IMR-90 (cell line): Measurements from ENCODE around the gene KLK6. TPM values are rescaled to one million over a fixed set of nuclear protein-coding genes. Genes with fewer than 3 reads are reported as not detected.
A peak's percentile ranks its signal among the peaks of the same experiment; 100 is the strongest.

ENCODE experiments used
- ATAC-seq: fragments of 200-7000 bp; cut with Tn5 transposase; 2 replicates; pipeline ENCODE4 v1.9.1; 2020; ENCODE audit warnings: low read depth, mild to moderate bottlenecking, moderate library complexity
- BruUV-seq: library from RNA; stranded (reverse); fragments of 400-500 nt; replicated peaks from 2 replicates; lab custom pipeline; 2021; lab: Mats Ljungman, UMichigan
- CTCF ChIA-PET: fragments of 300-600 bp; formaldehyde crosslinking; extraction: SDS; loops from one replicate; lab custom pipeline; 2021; ENCODE audit warnings: antibody characterized with exemption; lab: Yijun Ruan, JAX
- POLR2A ChIA-PET: fragments of 300-600 bp; sonication (Branson Sonifier 250); formaldehyde crosslinking; loops from one replicate; lab custom pipeline; 2022; ENCODE audit warnings: antibody characterized with exemption; ENCODE audit not compliant: unreplicated experiment; lab: Charles Lee
- DNase-seq: peaks from one replicate; pipeline ENCODE4 v3.0.0; 2013
- H2AFZ ChIP-seq: replicated peaks from 2 replicates; pipeline ENCODE3; 2013; ENCODE audit warnings: low read length, mild to moderate bottlenecking; ENCODE audit not compliant: poor library complexity
- H2AK5ac ChIP-seq: 2 replicates; pipeline ENCODE4 v1.6.1; 2013; ENCODE audit warnings: low read depth, low read length, inconsistent platforms
- H2AK9ac ChIP-seq: replicated peaks from 2 replicates; pipeline ENCODE3; 2013; ENCODE audit warnings: mild to moderate bottlenecking, low read depth, low read length, moderate library complexity; ENCODE audit not compliant: poor library complexity
- H2BK120ac ChIP-seq: 2 replicates; pipeline ENCODE4 v1.6.1; 2013; ENCODE audit warnings: low read depth, low read length, inconsistent platforms
- H2BK15ac ChIP-seq: 3 replicates; pipeline ENCODE4 v1.6.1; 2013; ENCODE audit warnings: low read depth, low read length, inconsistent platforms
- H2BK20ac ChIP-seq: 2 replicates; pipeline ENCODE4 v1.6.1; 2013; ENCODE audit warnings: low read depth, mild to moderate bottlenecking, inconsistent platforms, low read length, moderate library complexity
- H2BK5ac ChIP-seq: 2 replicates; pipeline ENCODE4 v1.6.1; 2013; ENCODE audit warnings: mild to moderate bottlenecking, low read depth, low read length, inconsistent platforms; ENCODE audit not compliant: poor library complexity, severe bottlenecking
- H3K14ac ChIP-seq: replicated peaks from 2 replicates; pipeline ENCODE4 v1.6.1; 2013; ENCODE audit warnings: low read depth, low read length, inconsistent platforms
- H3K18ac ChIP-seq: 2 replicates; pipeline ENCODE4 v1.6.1; 2013; ENCODE audit warnings: low read depth, low read length, control low read depth
- H3K23ac ChIP-seq: 2 replicates; pipeline ENCODE4 v1.6.1; 2013; ENCODE audit warnings: low read depth, low read length, inconsistent platforms
- H3K27ac ChIP-seq: 2 replicates; pipeline ENCODE4 v1.5.1; 2013; ENCODE audit warnings: mild to moderate bottlenecking, control low read depth, low read length; ENCODE audit not compliant: insufficient read depth
- H3K27me3 ChIP-seq: 2 replicates; pipeline ENCODE4 v1.6.1; 2013; ENCODE audit warnings: low read length; ENCODE audit not compliant: control insufficient read depth, insufficient read depth
- H3K36me3 ChIP-seq: 2 replicates; pipeline ENCODE4 v1.6.1; 2013; ENCODE audit warnings: low read length, mixed read lengths; ENCODE audit not compliant: control insufficient read depth, insufficient read depth
- H3K4ac ChIP-seq: 2 replicates; pipeline ENCODE4 v1.6.1; 2013; ENCODE audit warnings: low read depth, low read length, inconsistent platforms
- H3K4me1 ChIP-seq: 2 replicates; pipeline ENCODE4 v1.6.1; 2013; ENCODE audit warnings: low read length, mixed read lengths; ENCODE audit not compliant: control insufficient read depth, insufficient read depth
- H3K4me2 ChIP-seq: 2 replicates; pipeline ENCODE4 v1.6.1; 2013; ENCODE audit warnings: low read depth, mild to moderate bottlenecking, control low read depth, low read length, moderate library complexity
- H3K4me3 ChIP-seq: 2 replicates; pipeline ENCODE4 v1.5.1; 2013; ENCODE audit warnings: low read depth, mild to moderate bottlenecking, control low read depth, low read length, moderate library complexity; ENCODE audit not compliant: insufficient read depth
- H3K56ac ChIP-seq: 2 replicates; pipeline ENCODE4 v1.6.1; 2013; ENCODE audit warnings: low read length, inconsistent platforms; ENCODE audit not compliant: insufficient read depth; ENCODE audit errors: extremely low read depth
- H3K79me1 ChIP-seq, 2 experiments: 2 replicates each; pipeline ENCODE4 v1.6.1; 2013; ENCODE audit warnings: low read length in 2 of 2, inconsistent platforms in 1 of 2, low read depth in 1 of 2
- H3K9ac ChIP-seq: 2 replicates; pipeline ENCODE4 v1.6.1; 2013; ENCODE audit warnings: low read depth, low read length, control low read depth
- H3K9me1 ChIP-seq: 2 replicates; pipeline ENCODE4 v1.6.1; 2013; ENCODE audit warnings: low read length, inconsistent platforms; ENCODE audit not compliant: insufficient read depth
- H3K9me3 ChIP-seq: 2 replicates; pipeline ENCODE4 v1.6.1; 2013; ENCODE audit warnings: low read length; ENCODE audit not compliant: control insufficient read depth, insufficient read depth
- H4K20me1 ChIP-seq: 2 replicates; pipeline ENCODE4 v1.6.1; 2013; ENCODE audit warnings: low read length, inconsistent platforms; ENCODE audit not compliant: insufficient read depth
- H4K5ac ChIP-seq: 2 replicates; pipeline ENCODE4 v1.6.1; 2013; ENCODE audit warnings: mild to moderate bottlenecking, low read depth, low read length, control low read depth
- H4K8ac ChIP-seq, 2 experiments: 2 replicates each; pipeline ENCODE4 v1.6.1; 2013; ENCODE audit warnings: low read depth in 2 of 2, low read length in 2 of 2, control low read depth in 1 of 2, inconsistent platforms in 1 of 2
- H4K91ac ChIP-seq: 2 replicates; pipeline ENCODE4 v1.6.1; 2013; ENCODE audit warnings: low read depth, low read length, inconsistent platforms; ENCODE audit not compliant: insufficient read depth
- BHLHE40 ChIP-seq: fragments of 150-350 bp; IDR thresholded peaks from 2 replicates; pipeline ENCODE4 v1.6.1; 2016; ENCODE audit warnings: mild to moderate bottlenecking, low read depth, low read length
- CEBPB ChIP-seq: IDR thresholded peaks from 2 replicates; pipeline ENCODE4 v1.6.1; 2012; ENCODE audit warnings: low read depth, low read length, improper control_type of control experiment
- CHD1 ChIP-seq: IDR thresholded peaks from 2 replicates; pipeline ENCODE4 v1.6.1; 2012; ENCODE audit warnings: low read depth, low read length, improper control_type of control experiment
- ELK1 ChIP-seq: fragments of 150-350 bp; IDR thresholded peaks from 2 replicates; pipeline ENCODE4 v1.6.1; 2016; ENCODE audit warnings: low read depth, mild to moderate bottlenecking, low read length, moderate library complexity, borderline replicate concordance
- FOS ChIP-seq: fragments of 150-350 bp; IDR thresholded peaks from 2 replicates; pipeline ENCODE4 v1.6.1; 2016; ENCODE audit warnings: low read depth, low read length
- MAFK ChIP-seq: IDR thresholded peaks from 2 replicates; pipeline ENCODE4 v1.6.1; 2012; ENCODE audit warnings: low read depth, low read length, improper control_type of control experiment
- MAZ ChIP-seq: IDR thresholded peaks from 2 replicates; pipeline ENCODE4 v1.6.1; 2012; ENCODE audit warnings: low read depth, mild to moderate bottlenecking, low read length, improper control_type of control experiment, moderate library complexity, borderline replicate concordance
- MXI1 ChIP-seq: IDR thresholded peaks from 2 replicates; pipeline ENCODE4 v1.6.1; 2012; ENCODE audit warnings: low read depth, mild to moderate bottlenecking, low read length, moderate library complexity, borderline replicate concordance
- NFE2L2 ChIP-seq: fragments of 150-350 bp; IDR thresholded peaks from 2 replicates; pipeline ENCODE4 v1.6.1; 2016; ENCODE audit warnings: low read depth, mild to moderate bottlenecking, low read length
- POLR2A ChIP-seq: IDR thresholded peaks from 2 replicates; pipeline ENCODE4 v1.6.1; 2012; ENCODE audit warnings: mild to moderate bottlenecking, low read depth, low read length
- RAD21 ChIP-seq: IDR thresholded peaks from 2 replicates; pipeline ENCODE4 v1.6.1; 2012; ENCODE audit warnings: low read length, improper control_type of control experiment
- RCOR1 ChIP-seq: IDR thresholded peaks from 2 replicates; pipeline ENCODE4 v1.6.1; 2012; ENCODE audit warnings: mild to moderate bottlenecking, low read length, improper control_type of control experiment; ENCODE audit not compliant: insufficient replicate concordance
- RFX5 ChIP-seq: IDR thresholded peaks from 2 replicates; pipeline ENCODE4 v1.8.0; 2012; ENCODE audit warnings: low read depth, mild to moderate bottlenecking, low read length, moderate library complexity
- SMC3 ChIP-seq: fragments of 150-350 bp; IDR thresholded peaks from 2 replicates; pipeline ENCODE4 v1.6.1; 2016; ENCODE audit warnings: low read depth, mild to moderate bottlenecking, antibody characterized with exemption, low read length, moderate library complexity
- WGBS, 2 experiments: methylation state at CpG; one replicate each; pipeline versions ENCODE4 v1.1.5 to v1.1.7; 2013; ENCODE audit warnings: missing lambda C conversion rate in 2 of 2; ENCODE audit not compliant: insufficient read length in 1 of 2; ENCODE audit errors: extremely low coverage in 2 of 2; 5-methylcytosine and 5-hydroxymethylcytosine counted together
- dilution Hi-C: fragments of 300-500 bp; cut with HindIII; formaldehyde crosslinking; loops from one replicate; pipeline ENCODE4 v1.14.3; 2018; ENCODE audit warnings: low sequenced_read_pairs; ENCODE audit not compliant: unreplicated experiment
- in situ Hi-C: fragments of 300-500 bp; cut with MboI; formaldehyde crosslinking; loops from 3 replicates; pipeline ENCODE4 v1.14.3; 2019; ENCODE audit warnings: low sequenced_read_pairs, inconsistent platforms, mixed read lengths
- intact Hi-C: fragments of 100-400 bp; cut with micrococcal nuclease; formaldehyde crosslinking; loops from 2 replicates; pipeline ENCODE4 v1.10.0; 2022
- polyA plus RNA-seq, 3 experiments: library from polyadenylated mRNA; depleted of rRNA; stranded (reverse); fragments of >200 nt; gene quantifications; 2 replicates each; pipeline ENCODE4 v1.2.3, GENCODE V29; 2012; ENCODE audit warnings: low replicate concordance in 1 of 3
- total RNA-seq: library from RNA; depleted of rRNA; stranded (reverse); fragments of >200 nt; gene quantifications from 2 replicates; pipeline ENCODE4 v1.2.3, GENCODE V29; 2012
- TF ChIP-seq, protein P1 (sequence below): fragments of 150-350 bp; IDR thresholded peaks from 2 replicates; pipeline ENCODE4 v1.6.1; 2017; ENCODE audit warnings: mild to moderate bottlenecking, antibody characterized with exemption, low read length, low read depth

The KLK6 gene
- total and polyA plus RNA-seq, 2 of the 4 experiments (the other 2 are of a cell fraction) = not detected

DNA sequence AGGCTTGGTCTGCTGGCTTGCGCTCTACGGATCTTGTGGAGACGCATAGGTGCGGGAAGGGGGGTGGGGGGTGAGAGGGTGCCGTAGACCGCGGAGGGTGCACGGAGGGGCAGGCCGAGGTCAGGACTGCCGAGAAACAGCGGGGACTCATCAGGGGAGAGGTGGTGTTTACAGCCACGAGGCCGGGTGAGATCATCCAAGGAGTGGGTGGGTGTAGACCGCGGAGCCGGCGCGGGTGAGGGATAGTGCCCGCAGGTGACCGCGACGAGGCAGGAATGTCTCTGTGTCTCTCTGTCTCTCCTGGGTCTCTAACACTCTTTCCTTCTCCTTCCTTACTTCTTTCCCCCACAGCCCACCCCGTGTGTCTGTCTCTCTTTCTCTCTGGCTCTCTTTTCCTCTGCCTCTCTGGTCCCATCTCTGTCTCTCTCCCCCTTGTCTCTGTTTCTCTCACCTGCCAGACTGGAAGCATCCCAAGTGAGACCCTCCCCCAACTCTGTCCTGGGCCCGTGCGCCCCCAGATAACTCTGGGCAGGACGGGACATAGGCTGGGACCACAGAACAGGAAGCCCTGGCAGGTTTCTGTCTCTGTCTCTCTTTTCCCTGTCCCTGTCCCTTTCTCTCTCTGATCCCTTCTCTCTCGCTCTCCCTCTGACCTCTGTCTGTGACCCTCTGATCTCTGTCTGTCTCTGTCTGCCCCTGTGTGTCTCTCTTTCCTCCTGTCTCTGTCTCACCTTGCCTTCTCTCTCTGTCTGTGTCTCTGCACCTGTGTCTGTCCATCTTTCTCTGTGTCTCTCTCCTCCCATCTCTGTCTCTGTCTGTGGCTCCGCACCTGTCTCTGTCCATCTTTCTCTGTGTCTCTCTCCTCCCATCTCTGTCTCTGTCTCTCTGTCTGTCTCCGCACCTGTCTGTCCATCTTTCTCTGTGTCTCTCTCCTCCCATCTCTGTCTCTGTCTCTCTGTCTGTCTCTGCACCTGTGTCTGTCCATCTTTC, 56.4 kb downstream of the KLK6 start:
- peaks cover 11% of the 10 kb centered on the region for H3K27me3 ChIP-seq
- no peak overlapping the region for H3K9ac ChIP-seq
- CTCF ChIA-PET = interaction anchor here (1.3 kb wide), 1 partner anchor 9 kb away, joined by 3 read pairs; no protein-coding TSS in a partner anchor
- in situ Hi-C loops = no loop called here
- H2BK120ac ChIP-seq = no peak overlapping the region
- no peak overlapping the region for H2BK20ac ChIP-seq
- no peaks in the 10 kb centered on the region for H3K9me1 ChIP-seq
- no peak for ATAC-seq
- H3K36me3 ChIP-seq = no peaks in the 10 kb centered on the region
- H3K56ac ChIP-seq = no peak overlapping the region
- intact Hi-C loops = no loop called here
- no peak overlapping the region for H3K14ac ChIP-seq
- no peak overlapping the region for H4K5ac ChIP-seq
- H3K79me1 ChIP-seq = no peaks in the 10 kb centered on the region
- H2BK15ac ChIP-seq = no peak overlapping the region
- no peak overlapping the region for H2AK5ac ChIP-seq
- no peak overlapping the region for H2BK5ac ChIP-seq
- H4K20me1 ChIP-seq = no peaks in the 10 kb centered on the region
- H3K23ac ChIP-seq = no peak overlapping the region
- H4K91ac ChIP-seq = no peak overlapping the region
- dilution Hi-C loops = no loop called here
- no peak overlapping the region for H3K18ac ChIP-seq
- peak overlapping the region; percentile 32 for H2AFZ ChIP-seq
- H4K8ac ChIP-seq = no peak overlapping the region
- no peak for DNase-seq
- H3K27ac ChIP-seq = no peak overlapping the region
- H3K9me3 ChIP-seq = no peaks in the 10 kb centered on the region
- H3K4me2 ChIP-seq = no peak overlapping the region
- H3K4me1 ChIP-seq = no peaks in the 10 kb centered on the region
- POLR2A ChIA-PET = no interaction called here
- no peak overlapping the region for H3K4ac ChIP-seq
- H3K4me3 ChIP-seq = no peak overlapping the region
- BruUV-seq = no TSS peak
- H2AK9ac ChIP-seq = no peak overlapping the region
- WGBS, 2 experiments = 4% methylated on average over 4 of the region's 29 CpGs; no CpG with 5 or more reads in 1 of the 2 experiments
- no peak for TF ChIP-seq CEBPB
- TF ChIP-seq, protein P1, sequence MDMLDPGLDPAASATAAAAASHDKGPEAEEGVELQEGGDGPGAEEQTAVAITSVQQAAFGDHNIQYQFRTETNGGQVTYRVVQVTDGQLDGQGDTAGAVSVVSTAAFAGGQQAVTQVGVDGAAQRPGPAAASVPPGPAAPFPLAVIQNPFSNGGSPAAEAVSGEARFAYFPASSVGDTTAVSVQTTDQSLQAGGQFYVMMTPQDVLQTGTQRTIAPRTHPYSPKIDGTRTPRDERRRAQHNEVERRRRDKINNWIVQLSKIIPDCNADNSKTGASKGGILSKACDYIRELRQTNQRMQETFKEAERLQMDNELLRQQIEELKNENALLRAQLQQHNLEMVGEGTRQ = no peak
- TF ChIP-seq MAZ = no peak
- no peak for TF ChIP-seq POLR2A
- no peak for TF ChIP-seq RAD21
- TF ChIP-seq BHLHE40 = no peak
- no peak for TF ChIP-seq ELK1
- no peak for TF ChIP-seq FOS
- TF ChIP-seq MXI1 = no peak
- no peak for TF ChIP-seq NFE2L2
- TF ChIP-seq MAFK = no peak
- TF ChIP-seq RFX5 = no peak
- no peak for TF ChIP-seq SMC3
- TF ChIP-seq CHD1 = no peak
- no peak for TF ChIP-seq RCOR1
